GM08714 (cell line): Measurements from ENCODE around the gene CLN3.
A peak's percentile ranks its signal among the peaks of the same experiment; 100 is the strongest.
"Not testable (repeated sequence)": the region's sequence is repeated elsewhere in the genome, so short reads cannot be mapped to it uniquely, and the experiment has no call there.

Experiments used
- H3K4me3 ChIP-seq: fragments of 200-500 bp; sonication (Bioruptor generic); 2 replicates; pipeline ENCODE4 v1.5.1; 2014; ENCODE audit warnings: mild to moderate bottlenecking, low read length, inconsistent platforms
- ZNF274 ChIP-seq: IDR thresholded peaks from 2 replicates; pipeline ENCODE4 v1.6.1; 2012; ENCODE audit warnings: mild to moderate bottlenecking, low read depth, low read length

Gene CLN3

GRCh38 chr16:28491230-28491969 lies 474 bp downstream of the CLN3 start:
- H3K4me3 ChIP-seq = peak overlapping the region; percentile 81
- TF ChIP-seq ZNF274 = no peak

GRCh38 chr16:28486266-28486665 lies 5.6 kb downstream of the CLN3 start:
- TF ChIP-seq ZNF274 = no peak
- H3K4me3 ChIP-seq = no peak overlapping the region

- not testable (repeated sequence) for H3K4me3 ChIP-seq
Measured at GRCh38 chr16:28483361-28483760, 8.5 kb downstream of the CLN3 start.

- H3K4me3 ChIP-seq = no peak overlapping the region
- no peak for TF ChIP-seq ZNF274
Measured at GRCh38 chr16:28482026-28482425, 9.8 kb downstream of the CLN3 start.

- H3K4me3 ChIP-seq = no peak overlapping the region
- TF ChIP-seq ZNF274 = no peak
Measured at GRCh38 chr16:28478506-28479180, 13.2 kb downstream of the CLN3 start.

- no peak overlapping the region for H3K4me3 ChIP-seq
- TF ChIP-seq ZNF274 = no peak
Measured at GRCh38 chr16:28477311-28477920, 14.5 kb downstream of the CLN3 start.

GRCh38 chr16:28475221-28475620 lies 16.7 kb downstream of the CLN3 start:
- no peak for TF ChIP-seq ZNF274
- H3K4me3 ChIP-seq = no peak overlapping the region

- TF ChIP-seq ZNF274 = no peak
- H3K4me3 ChIP-seq = no peak overlapping the region
Measured at GRCh38 chr16:28473714-28474265, 18.1 kb downstream of the CLN3 start.

GRCh38 chr16:28447081-28447480 lies 44.8 kb downstream of the CLN3 start:
- H3K4me3 ChIP-seq = not testable (repeated sequence)

GRCh38 chr16:28446388-28446787 lies 45.5 kb downstream of the CLN3 start:
- not testable (repeated sequence) for H3K4me3 ChIP-seq

GRCh38 chr16:28443943-28444342 lies 47.9 kb downstream of the CLN3 start:
- H3K4me3 ChIP-seq = not testable (repeated sequence)

GRCh38 chr16:28438899-28439298 lies 53.0 kb downstream of the CLN3 start:
- not testable (repeated sequence) for H3K4me3 ChIP-seq

GRCh38 chr16:28435340-28435739 lies 56.5 kb downstream of the CLN3 start:
- H3K4me3 ChIP-seq = not testable (repeated sequence)
